GM13977 (cell line): ENCODE measurements around the gene TXNRD3.
"Not testable (repeated sequence)": the region's sequence is repeated elsewhere in the genome, so short reads cannot be mapped to it uniquely, and the experiment has no call there.

Source experiments
- DNase-seq: peaks from one replicate; pipeline ENCODE4 v3.0.0; 2012; ENCODE audit warnings: low spot score
- CTCF ChIP-seq: IDR thresholded peaks from 2 replicates; pipeline ENCODE4 v1.5.1; 2012; ENCODE audit warnings: mild to moderate bottlenecking, control low read depth; ENCODE audit not compliant: insufficient read depth; ENCODE audit errors: extremely low read depth, missing control alignments
- in situ Hi-C: fragments of 300-500 bp; cut with MboI; formaldehyde crosslinking; loops from one replicate; pipeline ENCODE4 v1.12.0; 2022; ENCODE audit warnings: low sequenced_read_pairs, low pct_unique_long_range_greater_than_20kb, mixed read lengths, inconsistent platforms; ENCODE audit not compliant: unreplicated experiment

TXNRD3 gene

GRCh38 chr3:126646674-126647073 lies 8.2 kb downstream of the TXNRD3 start:
- in situ Hi-C loops: no loop called here
- TF ChIP-seq CTCF: no peak
- no peak for DNase-seq

GRCh38 chr3:126644615-126645014 lies 10.3 kb downstream of the TXNRD3 start:
- in situ Hi-C loops: no loop called here
- DNase-seq: no peak
- TF ChIP-seq CTCF: no peak

- in situ Hi-C loops: no loop called here
- DNase-seq: no peak
- no peak for TF ChIP-seq CTCF
Observed at GRCh38 chr3:126638790-126639189, 16.1 kb downstream of the TXNRD3 start.

GRCh38 chr3:126636436-126636835 lies 18.5 kb downstream of the TXNRD3 start:
- in situ Hi-C loops: no loop called here
- TF ChIP-seq CTCF: no peak
- no peak for DNase-seq

GRCh38 chr3:126634803-126635202 lies 20.1 kb downstream of the TXNRD3 start:
- no peak for TF ChIP-seq CTCF
- DNase-seq: no peak
- in situ Hi-C loops: no loop called here

- TF ChIP-seq CTCF: no peak
- in situ Hi-C loops: no loop called here
- no peak for DNase-seq
Observed at GRCh38 chr3:126630020-126630419, 24.9 kb downstream of the TXNRD3 start.

- in situ Hi-C loops: not testable (repeated sequence)
Observed at GRCh38 chr3:126625735-126626134, 29.2 kb downstream of the TXNRD3 start.

More at GRCh38 chr3:126625735-126626134, 29.2 kb downstream of the TXNRD3 start:
- not testable (repeated sequence) for DNase-seq
